MM.1S (cell line): Measurements from ENCODE around the gene KIAA0513.

Experiments used
- DNase-seq: peaks from one replicate; pipeline ENCODE4 v3.0.0-alpha.2; 2015
- H2AFZ ChIP-seq: fragments of 300-600 bp; sonication (generic); 2 replicates; pipeline ENCODE4 v1.6.0; 2016; ENCODE audit warnings: antibody characterized with exemption, low read length
- H3F3A ChIP-seq: fragments of 300-600 bp; sonication (generic); 2 replicates; pipeline ENCODE4 v1.6.1; 2016; ENCODE audit warnings: mild to moderate bottlenecking, antibody characterized with exemption, low read length, moderate library complexity, mixed read lengths; ENCODE audit not compliant: insufficient read depth
- H3K27ac ChIP-seq: fragments of 300-600 bp; sonication (generic); 2 replicates; pipeline ENCODE4 v1.5.1; 2016; ENCODE audit warnings: mild to moderate bottlenecking, low read length
- H3K27me3 ChIP-seq: fragments of 300-600 bp; sonication (generic); replicated peaks from 2 replicates; pipeline ENCODE4 v1.6.0; 2016; ENCODE audit warnings: low read length; ENCODE audit not compliant: insufficient read depth
- H3K36me3 ChIP-seq: fragments of 300-600 bp; sonication (generic); replicated peaks from 2 replicates; pipeline ENCODE4 v1.6.1; 2016; ENCODE audit warnings: mild to moderate bottlenecking, low read length, mixed read lengths; ENCODE audit not compliant: insufficient read depth
- H3K4me1 ChIP-seq: fragments of 300-600 bp; sonication (generic); 2 replicates; pipeline ENCODE4 v1.6.1; 2016; ENCODE audit warnings: low read length, mixed read lengths
- H3K4me2 ChIP-seq: fragments of 300-600 bp; sonication (generic); 2 replicates; pipeline ENCODE4 v1.6.0; 2016; ENCODE audit warnings: low read depth, low read length
- H3K4me3 ChIP-seq: fragments of 300-600 bp; sonication (generic); 2 replicates; pipeline ENCODE4 v1.5.1; 2016; ENCODE audit warnings: low read length, mixed read lengths
- H3K79me2 ChIP-seq: fragments of 300-600 bp; sonication (generic); 2 replicates; pipeline ENCODE4 v1.6.1; 2016; ENCODE audit warnings: mixed run types, low read length, mixed read lengths
- H3K9ac ChIP-seq: fragments of 300-600 bp; sonication (generic); 2 replicates; pipeline ENCODE4 v1.6.1; 2016; ENCODE audit warnings: low read length, mixed read lengths
- H3K9me2 ChIP-seq: fragments of 300-600 bp; sonication (generic); replicated peaks from 2 replicates; pipeline ENCODE4 v1.6.1; 2016; ENCODE audit warnings: mild to moderate bottlenecking, low read length, mixed read lengths; ENCODE audit not compliant: insufficient read depth
- H3K9me3 ChIP-seq: fragments of 300-600 bp; sonication (generic); replicated peaks from 2 replicates; pipeline ENCODE4 v1.6.1; 2016; ENCODE audit warnings: mild to moderate bottlenecking, low read length, mixed read lengths; ENCODE audit not compliant: insufficient read depth
- H4K20me1 ChIP-seq: fragments of 300-600 bp; sonication (generic); 2 replicates; pipeline ENCODE4 v1.6.1; 2016; ENCODE audit warnings: mild to moderate bottlenecking, low read length, moderate library complexity, mixed read lengths; ENCODE audit not compliant: insufficient read depth
- EZH2 ChIP-seq: fragments of 300-600 bp; sonication (generic); optimal IDR thresholded peaks from 2 replicates; pipeline ENCODE3; 2017; ENCODE audit warnings: low read depth, mild to moderate bottlenecking, antibody characterized with exemption, low read length, mixed read lengths
- EZH2phosphoT487 ChIP-seq: fragments of 300-600 bp; sonication (generic); IDR thresholded peaks from 2 replicates; pipeline ENCODE4 v1.6.1; 2018; ENCODE audit warnings: antibody characterized with exemption, low read length
- TF ChIP-seq, protein P1 (sequence below): fragments of 300-600 bp; sonication (generic); IDR thresholded peaks from 2 replicates; pipeline ENCODE4 v1.5.1; 2016; ENCODE audit warnings: antibody characterized with exemption, low read length, mixed read lengths

The KIAA0513 gene

DNA sequence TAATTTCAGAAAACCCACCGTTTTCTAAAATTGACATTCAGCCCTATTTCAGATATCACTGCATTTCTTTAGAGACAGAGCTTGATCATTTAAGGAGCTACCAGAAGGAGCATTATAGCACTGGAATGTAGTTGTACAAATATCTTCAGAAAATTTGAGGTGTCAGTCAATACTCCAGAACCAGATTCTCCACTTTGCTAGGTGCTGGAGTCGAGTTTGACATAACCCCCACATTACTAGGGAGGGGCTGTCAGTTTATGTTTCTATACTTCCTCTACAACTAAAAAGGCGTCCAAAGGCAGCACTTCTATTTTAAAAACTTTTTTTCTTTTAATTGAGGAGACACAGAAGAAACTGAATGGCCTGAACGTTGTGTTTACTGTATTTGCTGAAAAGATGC, 892 bp upstream of the KIAA0513 start:
- no peaks in the 10 kb centered on the region for H3K27me3 ChIP-seq
- no peaks in the 10 kb centered on the region for H4K20me1 ChIP-seq
- H3K27ac ChIP-seq: no peak overlapping the region
- no peak for DNase-seq
- H3K9ac ChIP-seq: no peak overlapping the region
- TF ChIP-seq, protein P1, sequence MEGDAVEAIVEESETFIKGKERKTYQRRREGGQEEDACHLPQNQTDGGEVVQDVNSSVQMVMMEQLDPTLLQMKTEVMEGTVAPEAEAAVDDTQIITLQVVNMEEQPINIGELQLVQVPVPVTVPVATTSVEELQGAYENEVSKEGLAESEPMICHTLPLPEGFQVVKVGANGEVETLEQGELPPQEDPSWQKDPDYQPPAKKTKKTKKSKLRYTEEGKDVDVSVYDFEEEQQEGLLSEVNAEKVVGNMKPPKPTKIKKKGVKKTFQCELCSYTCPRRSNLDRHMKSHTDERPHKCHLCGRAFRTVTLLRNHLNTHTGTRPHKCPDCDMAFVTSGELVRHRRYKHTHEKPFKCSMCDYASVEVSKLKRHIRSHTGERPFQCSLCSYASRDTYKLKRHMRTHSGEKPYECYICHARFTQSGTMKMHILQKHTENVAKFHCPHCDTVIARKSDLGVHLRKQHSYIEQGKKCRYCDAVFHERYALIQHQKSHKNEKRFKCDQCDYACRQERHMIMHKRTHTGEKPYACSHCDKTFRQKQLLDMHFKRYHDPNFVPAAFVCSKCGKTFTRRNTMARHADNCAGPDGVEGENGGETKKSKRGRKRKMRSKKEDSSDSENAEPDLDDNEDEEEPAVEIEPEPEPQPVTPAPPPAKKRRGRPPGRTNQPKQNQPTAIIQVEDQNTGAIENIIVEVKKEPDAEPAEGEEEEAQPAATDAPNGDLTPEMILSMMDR: no peak
- TF ChIP-seq EZH2phosphoT487: no peak
- TF ChIP-seq EZH2: no peak
- no peaks in the 10 kb centered on the region for H3K36me3 ChIP-seq
- no peaks in the 10 kb centered on the region for H3K79me2 ChIP-seq
- H3F3A ChIP-seq: peaks cover 16% of the 10 kb centered on the region
- H3K4me3 ChIP-seq: no peak overlapping the region
- H3K4me1 ChIP-seq: peaks cover 3% of the 10 kb centered on the region
- no peaks in the 10 kb centered on the region for H3K9me2 ChIP-seq
- no peak overlapping the region for H2AFZ ChIP-seq
- H3K4me2 ChIP-seq: no peak overlapping the region
- no peaks in the 10 kb centered on the region for H3K9me3 ChIP-seq

DNA sequence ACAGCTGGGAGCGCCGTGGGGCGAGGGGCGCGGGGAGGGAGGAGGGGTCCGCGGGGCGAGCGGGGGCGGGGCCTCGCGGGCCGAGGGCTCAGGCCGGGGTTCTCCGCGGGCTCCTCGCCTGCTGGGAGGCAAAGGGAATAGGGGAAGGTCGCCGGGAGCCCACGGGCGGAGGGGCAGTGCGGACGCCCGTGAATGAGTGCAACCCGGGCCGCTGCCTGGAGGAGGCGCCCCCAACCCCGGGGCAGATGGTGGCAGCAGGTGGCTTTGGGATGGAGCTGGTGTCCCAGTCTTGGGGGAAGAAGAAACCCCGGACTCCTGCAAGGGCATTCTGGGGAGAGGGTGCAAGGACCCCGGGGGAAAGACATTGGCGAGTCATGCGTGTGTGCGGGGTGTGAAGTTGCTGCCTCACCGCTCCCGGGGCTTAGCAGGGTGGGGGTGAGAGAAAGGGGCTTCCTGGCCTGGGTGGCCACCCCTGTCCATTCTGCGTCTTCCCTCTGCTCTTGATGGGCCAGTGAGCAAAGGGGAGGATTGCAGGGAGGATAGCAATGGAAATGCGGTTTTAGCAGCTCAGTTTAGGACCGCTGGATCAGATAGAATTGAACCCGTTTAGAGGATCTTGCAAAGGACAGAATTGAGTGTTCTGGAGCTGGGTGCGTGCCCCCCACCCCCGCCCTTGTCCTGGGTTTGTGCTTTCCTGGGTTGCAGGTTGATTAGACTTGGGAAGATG, 526 bp downstream of the KIAA0513 start:
- peaks cover 16% of the 10 kb centered on the region for H3F3A ChIP-seq
- no peaks in the 10 kb centered on the region for H4K20me1 ChIP-seq
- H3K9ac ChIP-seq: peak overlapping the region; percentile 76
- H3K4me3 ChIP-seq: peak overlapping the region; percentile 65
- H3K9me2 ChIP-seq: no peaks in the 10 kb centered on the region
- no peaks in the 10 kb centered on the region for H3K36me3 ChIP-seq
- TF ChIP-seq EZH2phosphoT487: no peak
- TF ChIP-seq, protein P1: peak; percentile 34
- H3K9me3 ChIP-seq: no peaks in the 10 kb centered on the region
- H3K27me3 ChIP-seq: no peaks in the 10 kb centered on the region
- H3K27ac ChIP-seq: peak overlapping the region; percentile 81
- H3K4me2 ChIP-seq: peak overlapping the region; percentile 95
- no peak for DNase-seq
- H2AFZ ChIP-seq: peak overlapping the region; percentile 58
- peaks cover 3% of the 10 kb centered on the region for H3K4me1 ChIP-seq
- H3K79me2 ChIP-seq: no peaks in the 10 kb centered on the region

DNA sequence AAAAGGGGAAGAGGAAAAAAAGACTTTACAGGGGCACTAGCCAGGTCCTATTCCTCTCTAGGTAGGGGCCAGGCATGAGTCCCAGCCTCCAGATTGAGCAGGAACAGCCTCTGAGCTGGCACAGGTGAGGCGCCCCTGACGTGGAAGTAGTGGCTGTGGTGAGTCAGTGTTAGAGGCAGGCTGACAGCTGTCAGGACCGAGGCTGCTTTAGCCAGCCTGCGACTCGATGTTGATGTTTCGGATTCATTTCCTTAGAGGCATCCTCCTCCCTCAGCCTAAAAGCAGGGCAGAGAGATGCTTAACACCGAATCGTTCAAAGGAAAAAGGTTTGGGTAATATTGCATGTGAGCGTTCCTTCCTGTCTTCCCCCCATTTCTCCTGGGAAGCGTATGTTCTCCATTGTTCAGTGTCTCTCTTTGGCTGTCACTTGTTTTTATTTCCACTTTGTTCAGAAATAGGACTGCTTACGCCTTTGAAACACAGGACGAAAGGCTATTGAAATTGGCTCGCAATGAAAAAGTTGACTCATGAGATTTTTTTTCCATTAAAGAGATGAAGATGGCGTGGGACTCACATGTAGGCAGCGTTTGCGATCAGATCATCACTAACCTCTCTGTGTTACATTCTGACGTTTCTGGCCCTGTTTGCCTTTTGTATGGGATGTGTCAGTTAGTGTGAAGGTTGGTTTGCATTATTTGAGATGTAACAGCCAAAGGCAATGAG, 1.3 kb downstream of the KIAA0513 start:
- Histone ChIP-seq H3F3A (peaks cover 16% of the 10 kb centered on the region), H3K27me3 (no peaks in the 10 kb centered on the region), H3K27ac (peak overlapping the region; percentile 81), H3K36me3 (no peaks in the 10 kb centered on the region), H3K4me2 (peak overlapping the region; percentile 95), H3K9me3 (no peaks in the 10 kb centered on the region), H3K9me2 (no peaks in the 10 kb centered on the region), H3K4me1 (peaks cover 3% of the 10 kb centered on the region), H4K20me1 (no peaks in the 10 kb centered on the region), H2AFZ (peak overlapping the region; percentile 58; the same call in 1 of the 2 replicates), H3K4me3 (peak overlapping the region; percentile 65), H3K9ac (peak overlapping the region; percentile 76), H3K79me2 (no peaks in the 10 kb centered on the region)
- peak; percentile 56 for DNase-seq
- TF ChIP-seq, protein P1: no peak
- TF ChIP-seq EZH2phosphoT487: no peak
- no peak for TF ChIP-seq EZH2
